Subcutaneous adipose tissue (tissue), 4 donors: ENCODE results near the gene MUC22. TPM values are rescaled to one million over a fixed set of nuclear protein-coding genes. Genes with fewer than 3 reads are reported as not detected.

ENCODE experiments used
- total RNA-seq, 4 donors: library from RNA; depleted of rRNA; stranded (reverse); fragments of >200 nt; gene quantifications; one replicate each; pipeline ENCODE4 v1.1.0, GENCODE V29; 2016
- TF ChIP-seq, protein P1 (sequence below): fragments of 450-650 bp; IDR thresholded peaks from one replicate; pipeline ENCODE4 v1.5.1; 2016; ENCODE audit warnings: low read depth, mild to moderate bottlenecking, control low read depth, antibody characterized with exemption, moderate library complexity

Gene MUC22
- total RNA-seq, 4 donors from 2014 or later: not detected

DNA sequence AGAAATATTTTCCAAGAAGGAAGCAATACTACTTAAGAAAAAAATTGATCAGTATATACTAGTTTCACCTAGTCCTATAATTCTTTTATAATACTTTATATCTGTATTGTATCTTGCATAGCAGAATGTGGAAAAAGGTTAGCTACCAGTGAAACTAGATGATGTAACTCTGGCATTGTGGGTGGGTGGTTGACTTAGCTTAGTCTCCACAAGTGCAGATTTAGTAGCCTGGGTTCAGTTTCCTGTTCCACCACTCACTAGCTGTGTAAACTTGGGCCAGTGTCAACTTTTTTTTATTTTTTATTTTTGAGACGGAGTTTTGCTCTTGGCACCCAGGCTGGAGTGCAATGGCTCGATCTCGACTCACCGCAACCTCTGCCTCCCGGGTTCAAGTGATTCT lies 24.8 kb upstream of the MUC22 start:
- TF ChIP-seq, protein P1, sequence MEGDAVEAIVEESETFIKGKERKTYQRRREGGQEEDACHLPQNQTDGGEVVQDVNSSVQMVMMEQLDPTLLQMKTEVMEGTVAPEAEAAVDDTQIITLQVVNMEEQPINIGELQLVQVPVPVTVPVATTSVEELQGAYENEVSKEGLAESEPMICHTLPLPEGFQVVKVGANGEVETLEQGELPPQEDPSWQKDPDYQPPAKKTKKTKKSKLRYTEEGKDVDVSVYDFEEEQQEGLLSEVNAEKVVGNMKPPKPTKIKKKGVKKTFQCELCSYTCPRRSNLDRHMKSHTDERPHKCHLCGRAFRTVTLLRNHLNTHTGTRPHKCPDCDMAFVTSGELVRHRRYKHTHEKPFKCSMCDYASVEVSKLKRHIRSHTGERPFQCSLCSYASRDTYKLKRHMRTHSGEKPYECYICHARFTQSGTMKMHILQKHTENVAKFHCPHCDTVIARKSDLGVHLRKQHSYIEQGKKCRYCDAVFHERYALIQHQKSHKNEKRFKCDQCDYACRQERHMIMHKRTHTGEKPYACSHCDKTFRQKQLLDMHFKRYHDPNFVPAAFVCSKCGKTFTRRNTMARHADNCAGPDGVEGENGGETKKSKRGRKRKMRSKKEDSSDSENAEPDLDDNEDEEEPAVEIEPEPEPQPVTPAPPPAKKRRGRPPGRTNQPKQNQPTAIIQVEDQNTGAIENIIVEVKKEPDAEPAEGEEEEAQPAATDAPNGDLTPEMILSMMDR: no peak

DNA sequence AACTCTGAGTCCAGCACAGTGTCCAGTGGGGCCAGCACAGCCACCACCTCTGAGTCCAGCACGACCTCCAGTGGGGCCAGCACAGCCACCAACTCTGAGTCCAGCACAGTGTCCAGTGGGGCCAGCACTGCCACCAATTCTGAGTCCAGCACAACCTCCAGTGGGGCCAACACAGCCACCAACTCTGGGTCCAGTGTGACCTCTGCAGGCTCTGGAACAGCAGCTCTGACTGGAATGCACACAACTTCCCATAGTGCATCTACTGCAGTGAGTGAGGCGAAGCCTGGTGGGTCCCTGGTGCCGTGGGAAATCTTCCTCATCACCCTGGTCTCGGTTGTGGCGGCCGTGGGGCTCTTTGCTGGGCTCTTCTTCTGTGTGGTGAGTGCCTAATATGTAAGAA lies 23.0 kb upstream of the MUC22 start:
- TF ChIP-seq, protein P1: no peak

DNA sequence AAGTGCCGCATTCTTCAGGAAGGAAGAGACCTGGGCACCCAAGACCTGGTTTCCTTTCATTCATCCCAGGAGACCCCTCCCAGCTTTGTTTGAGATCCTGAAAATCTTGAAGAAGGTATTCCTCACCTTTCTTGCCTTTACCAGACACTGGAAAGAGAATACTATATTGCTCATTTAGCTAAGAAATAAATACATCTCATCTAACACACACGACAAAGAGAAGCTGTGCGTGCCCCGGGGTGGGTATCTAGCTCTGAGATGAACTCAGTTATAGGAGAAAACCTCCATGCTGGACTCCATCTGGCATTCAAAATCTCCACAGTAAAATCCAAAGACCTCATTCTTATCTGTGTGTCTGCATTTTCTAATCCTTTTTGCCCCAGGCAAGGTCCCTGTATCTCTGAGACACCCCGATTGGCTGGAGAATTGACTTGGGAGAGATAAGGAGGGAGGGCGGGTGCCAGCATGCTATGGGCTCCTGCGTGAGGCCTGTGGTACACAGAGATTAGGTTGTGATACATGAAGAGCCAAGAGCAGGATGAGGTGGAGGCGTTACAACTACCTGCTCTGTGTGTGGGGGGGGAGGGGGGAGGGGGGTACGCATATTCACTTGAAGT lies 22.0 kb upstream of the MUC22 start:
- TF ChIP-seq, protein P1: no peak

DNA sequence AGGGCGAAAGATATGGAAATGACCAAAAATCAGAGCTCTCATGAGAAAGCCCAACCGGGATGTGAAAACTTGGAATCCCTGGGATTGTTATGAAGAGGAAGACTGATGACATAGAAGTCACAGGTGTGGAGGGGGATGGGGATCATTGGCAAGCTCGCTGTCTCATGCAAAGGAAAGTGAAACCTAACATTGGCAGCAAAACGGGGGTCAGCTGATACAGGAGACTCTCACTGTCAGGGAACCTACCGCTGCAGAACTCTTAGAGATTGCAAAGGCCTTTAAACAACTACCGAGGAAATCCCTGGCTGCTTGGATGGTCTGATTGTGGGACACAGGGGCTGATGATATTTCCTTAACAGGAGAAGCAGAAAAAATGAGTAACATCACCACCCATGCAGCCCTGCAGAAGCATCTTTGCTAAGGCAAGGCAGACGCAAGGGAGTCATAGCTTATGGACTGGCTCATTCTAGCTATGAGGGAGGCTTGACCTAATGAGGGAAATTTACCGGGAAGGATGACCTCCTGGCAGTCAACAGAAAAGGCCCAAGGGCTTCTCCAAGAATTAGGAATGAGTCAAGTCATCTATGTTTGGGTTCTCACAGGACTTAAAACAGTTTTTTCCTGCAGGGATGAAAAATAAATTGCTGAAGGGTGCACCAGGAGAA lies 19.7 kb upstream of the MUC22 start:
- TF ChIP-seq, protein P1: no peak

DNA sequence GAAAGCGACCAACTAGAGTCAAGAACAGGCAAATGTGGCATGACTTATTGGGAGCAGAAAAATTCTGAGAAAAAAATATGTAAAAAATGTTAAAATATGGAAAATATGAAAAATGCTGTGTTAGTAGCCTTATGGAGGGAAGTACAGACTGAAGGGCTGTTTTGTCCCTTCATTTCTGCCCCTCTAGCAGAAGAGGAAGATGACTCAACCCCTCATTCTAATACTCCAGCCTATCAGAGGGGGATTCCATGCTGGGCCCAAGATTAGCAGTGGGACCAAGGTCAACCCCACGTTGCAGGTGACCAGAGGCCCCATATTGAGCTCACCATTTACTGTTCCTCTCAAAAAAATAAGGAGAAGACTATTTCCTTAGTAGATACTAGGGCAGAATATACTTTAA lies 18.4 kb upstream of the MUC22 start:
- TF ChIP-seq, protein P1: no peak

DNA sequence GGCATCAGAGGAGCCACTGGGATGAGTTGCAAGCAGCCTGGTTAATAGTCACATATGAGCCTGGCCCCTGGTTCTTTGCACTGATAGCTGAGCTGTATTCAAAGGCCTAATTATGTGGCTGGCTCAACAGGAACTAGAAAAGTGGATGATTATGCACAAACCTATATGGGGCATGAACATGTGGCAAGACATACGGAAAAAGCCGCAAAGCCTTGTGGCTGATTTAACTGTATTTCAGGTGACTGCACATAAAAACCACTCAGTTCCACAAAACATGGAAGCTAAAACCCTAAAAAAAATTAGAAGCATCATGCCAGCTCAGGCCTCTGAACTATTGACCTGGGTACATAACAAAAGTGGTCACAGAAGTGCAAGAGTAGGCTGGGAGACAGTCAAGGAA lies 13.0 kb upstream of the MUC22 start:
- TF ChIP-seq, protein P1: no peak

DNA sequence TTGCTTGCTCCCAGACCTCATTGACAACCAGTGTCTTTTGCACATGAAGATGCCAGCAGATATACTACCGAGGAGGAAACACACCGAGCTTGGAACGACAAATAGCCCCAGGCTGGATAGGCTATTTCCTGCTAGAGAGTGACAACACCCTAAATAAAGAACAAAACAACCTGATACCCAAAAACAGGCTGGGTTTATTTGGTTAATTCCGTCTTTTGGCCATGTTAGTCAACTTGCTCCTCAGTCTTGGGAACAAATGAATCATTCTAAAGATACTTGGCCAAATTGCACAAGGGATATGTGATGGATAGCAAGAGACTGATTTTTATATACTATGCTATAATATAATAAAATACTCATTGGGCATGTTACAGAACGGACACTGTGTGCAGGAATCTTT lies 11.5 kb upstream of the MUC22 start:
- TF ChIP-seq, protein P1: no peak
